GM19328 (cell line): Measurements from ENCODE around the gene FBXW10B.
"Not testable (repeated sequence)": the region's sequence is repeated elsewhere in the genome, so short reads cannot be mapped to it uniquely, and the experiment has no call there.

Source experiments
- ATAC-seq: cut with Tn5 transposase; IDR thresholded peaks from one replicate; pipeline ENCODE4 v1.9.1; 2021; ENCODE audit warnings: mild to moderate bottlenecking, moderate library complexity; ENCODE audit not compliant: unreplicated experiment

The FBXW10B gene

DNA sequence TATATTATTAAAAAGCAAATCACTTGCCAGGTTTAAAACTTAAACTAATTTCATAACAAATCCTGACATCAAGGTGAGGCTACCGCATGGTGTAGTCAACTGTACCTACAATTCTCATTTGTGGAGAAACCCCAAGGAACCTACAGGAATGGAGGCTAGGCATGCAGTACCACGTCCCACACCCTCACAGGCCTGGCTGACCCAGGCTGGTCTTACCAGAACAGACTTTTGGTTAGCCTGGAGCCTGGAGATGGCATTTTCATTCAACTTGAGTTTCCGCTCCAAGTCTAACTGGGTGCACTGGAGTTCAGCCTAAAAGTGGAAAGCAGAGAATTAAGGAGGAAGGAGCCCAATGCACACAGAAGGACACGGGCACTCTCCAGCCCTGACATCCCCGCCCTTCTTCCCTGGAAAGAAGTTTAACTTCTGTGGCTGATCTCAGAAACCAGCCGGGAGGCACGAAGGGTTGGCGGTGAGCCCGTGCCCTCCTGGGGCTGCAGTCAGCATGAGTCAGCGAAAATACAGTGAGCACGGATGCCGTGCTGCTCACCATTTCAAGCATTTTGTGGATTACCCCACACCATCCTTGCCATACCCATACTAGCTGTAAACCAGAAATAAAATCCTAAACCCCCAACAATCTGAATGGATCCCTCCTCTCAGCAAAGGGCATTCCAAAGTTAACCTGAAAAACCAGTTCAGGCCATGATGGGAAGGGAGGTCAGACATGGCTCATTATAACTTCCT is 23.2 kb upstream of the FBXW10B start:
- ATAC-seq = not testable (repeated sequence)

DNA sequence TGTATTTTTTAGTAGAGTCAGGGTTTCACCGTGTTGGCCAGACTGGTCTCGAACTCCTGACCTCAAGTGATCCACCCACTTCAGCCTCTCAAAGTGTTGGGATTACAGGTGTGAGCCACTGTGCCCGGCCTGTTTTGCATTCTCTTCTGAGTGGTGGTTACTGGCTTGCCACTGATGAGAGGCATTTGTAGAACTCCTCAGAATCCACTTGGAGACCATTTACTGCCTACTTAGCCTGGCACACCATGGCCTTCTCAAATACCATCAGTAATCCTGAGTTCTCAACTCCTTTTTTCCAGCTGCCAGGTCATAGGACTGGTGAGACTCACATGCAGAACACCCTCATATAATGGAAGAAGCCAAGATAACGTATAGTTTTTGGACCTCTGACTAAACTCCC is 22.5 kb upstream of the FBXW10B start:
- ATAC-seq = not testable (repeated sequence)

DNA sequence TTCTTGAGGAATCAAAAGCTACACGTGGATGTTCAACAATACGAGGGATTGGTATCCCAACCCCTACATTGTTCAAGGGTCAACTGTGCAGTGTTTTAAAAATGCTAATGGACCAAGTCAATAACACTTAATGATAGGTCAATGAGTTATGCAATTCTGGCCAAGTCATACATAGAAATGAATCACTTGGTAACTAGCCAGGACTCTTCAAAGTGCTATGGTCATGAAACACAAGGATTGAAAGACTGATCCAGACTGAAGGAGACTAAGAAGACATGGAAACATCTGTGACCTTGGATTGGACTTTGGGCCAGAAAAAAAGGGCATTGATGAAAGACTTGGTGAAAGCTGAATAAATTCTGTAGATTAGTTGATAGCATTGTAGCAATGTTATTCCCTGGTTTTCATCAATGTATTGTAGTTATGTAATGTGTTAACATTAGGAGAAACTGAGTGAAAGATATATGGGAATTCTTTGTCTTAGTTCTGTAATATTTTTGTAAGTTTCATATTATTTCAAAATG is 11.5 kb upstream of the FBXW10B start:
- not testable (repeated sequence) for ATAC-seq

DNA sequence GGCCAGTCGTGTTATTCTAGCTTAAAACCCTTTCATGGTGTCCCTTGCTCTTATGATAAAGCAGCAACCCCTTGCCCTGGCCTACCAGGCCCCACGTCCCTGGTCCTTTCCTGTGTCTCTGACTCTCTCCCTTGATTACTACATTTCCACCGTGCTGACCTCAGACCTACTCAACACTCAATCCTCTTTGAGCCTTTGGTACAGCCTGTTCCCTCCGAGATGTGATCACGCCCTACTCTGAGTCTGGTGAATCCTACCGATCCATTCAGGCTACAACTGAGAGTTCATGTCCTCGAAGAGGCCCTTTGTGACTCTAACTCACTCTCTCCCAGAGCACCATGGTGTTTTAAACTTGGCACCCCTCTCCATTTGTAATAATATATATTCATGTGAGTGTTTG is 10.5 kb upstream of the FBXW10B start:
- not testable (repeated sequence) for ATAC-seq

DNA sequence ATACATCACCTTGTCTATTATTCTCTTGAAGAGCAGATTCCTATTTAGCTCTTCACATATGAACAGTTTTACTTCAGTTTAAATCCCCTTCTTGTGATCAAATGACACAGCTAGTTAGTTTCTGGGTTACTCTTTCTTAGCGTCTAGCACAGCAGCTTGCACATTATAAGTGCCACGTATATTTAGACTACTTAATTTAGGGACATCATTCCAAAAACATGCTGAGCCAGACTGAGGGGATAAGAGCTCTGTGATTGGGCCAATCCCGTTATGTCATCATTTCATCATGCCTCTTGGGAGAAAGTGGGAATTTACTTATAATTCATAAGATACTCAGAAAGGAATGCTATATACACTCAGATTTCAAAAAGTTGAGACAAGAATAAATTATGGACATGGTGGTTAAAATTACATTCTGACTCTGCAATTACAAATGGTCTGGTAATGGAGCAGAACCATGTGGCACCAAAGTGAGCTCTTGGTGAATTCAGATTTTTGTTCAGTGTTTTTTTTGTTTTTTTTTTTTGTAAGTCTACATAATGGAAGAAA is 4.2 kb upstream of the FBXW10B start:
- not testable (repeated sequence) for ATAC-seq

DNA sequence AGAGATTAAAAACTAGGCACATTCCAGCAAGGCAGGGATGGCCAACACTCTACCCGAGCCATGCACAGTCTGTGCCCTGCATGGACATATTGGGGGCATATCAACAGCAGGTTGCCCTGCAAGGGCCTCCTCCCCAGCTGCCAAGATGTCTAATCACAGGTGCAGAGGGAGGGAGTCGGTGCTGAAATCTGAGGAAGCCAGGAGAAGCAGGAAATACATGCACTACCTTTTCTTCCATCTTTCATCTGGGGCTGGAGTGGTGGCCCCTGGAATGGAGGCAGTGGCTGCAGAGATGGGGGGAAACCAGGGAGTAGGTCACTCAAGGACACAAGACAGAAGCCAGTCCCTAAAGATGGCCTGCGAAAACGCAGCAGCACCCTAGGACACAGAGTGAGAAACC is 3.8 kb upstream of the FBXW10B start:
- ATAC-seq = not testable (repeated sequence)

DNA sequence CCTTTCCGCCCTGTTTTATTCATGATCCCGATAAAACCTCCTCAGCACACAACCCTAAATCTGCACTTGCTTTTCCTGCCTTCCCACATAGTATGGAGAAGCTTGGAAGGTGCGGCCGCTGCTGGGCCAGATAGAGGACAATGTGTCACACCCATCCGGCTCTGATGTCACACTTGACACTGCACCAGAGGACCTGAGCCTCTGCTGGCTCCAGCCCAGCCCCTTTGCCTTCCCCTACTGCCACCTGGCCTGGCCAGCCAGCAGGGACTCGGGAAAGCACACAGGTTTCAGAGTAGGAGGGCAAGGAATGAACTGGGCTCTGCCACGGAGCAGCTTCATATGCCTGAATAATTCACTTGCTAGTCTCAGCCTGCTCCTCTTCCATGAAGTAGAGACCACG is 2.6 kb upstream of the FBXW10B start:
- not testable (repeated sequence) for ATAC-seq

DNA sequence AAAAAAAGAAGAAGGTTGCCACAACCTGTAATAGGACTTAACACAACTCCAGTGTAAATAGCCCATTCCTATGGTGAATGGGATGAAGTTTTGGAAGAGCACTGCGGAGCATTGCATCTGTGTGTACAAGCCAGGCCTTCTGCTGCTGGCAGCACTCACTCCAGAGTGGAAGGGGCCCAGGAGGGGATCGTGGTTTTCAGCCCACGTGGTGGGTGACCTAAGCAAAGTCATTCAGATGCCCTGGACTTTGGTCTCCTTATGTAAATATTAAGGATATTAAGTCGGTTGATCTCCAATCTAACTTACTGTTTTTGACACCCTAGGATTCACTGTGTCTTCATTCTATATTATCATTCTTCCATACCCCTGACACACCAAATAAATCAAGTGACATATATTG is 2.7 kb downstream of the FBXW10B start:
- not testable (repeated sequence) for ATAC-seq

DNA sequence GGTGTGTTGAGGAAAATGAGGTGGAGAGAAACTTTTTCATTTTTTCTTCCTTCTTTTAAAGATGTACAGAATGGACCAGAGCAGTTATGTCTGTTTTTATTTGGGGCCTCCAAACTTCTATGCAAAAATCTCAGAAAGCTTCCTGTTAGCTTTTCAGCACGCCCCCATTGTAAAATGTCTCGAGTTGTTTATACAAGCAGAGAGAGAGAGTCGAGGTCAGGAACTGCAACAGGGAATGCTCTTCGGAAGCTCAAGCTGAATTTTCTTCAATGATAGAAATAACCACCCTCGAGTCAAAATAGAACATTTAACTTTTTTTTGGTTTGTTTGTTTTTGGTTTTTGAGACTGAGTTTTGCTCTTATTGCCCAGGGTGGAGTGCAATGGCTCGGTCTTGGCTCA is 3.7 kb downstream of the FBXW10B start:
- not testable (repeated sequence) for ATAC-seq

DNA sequence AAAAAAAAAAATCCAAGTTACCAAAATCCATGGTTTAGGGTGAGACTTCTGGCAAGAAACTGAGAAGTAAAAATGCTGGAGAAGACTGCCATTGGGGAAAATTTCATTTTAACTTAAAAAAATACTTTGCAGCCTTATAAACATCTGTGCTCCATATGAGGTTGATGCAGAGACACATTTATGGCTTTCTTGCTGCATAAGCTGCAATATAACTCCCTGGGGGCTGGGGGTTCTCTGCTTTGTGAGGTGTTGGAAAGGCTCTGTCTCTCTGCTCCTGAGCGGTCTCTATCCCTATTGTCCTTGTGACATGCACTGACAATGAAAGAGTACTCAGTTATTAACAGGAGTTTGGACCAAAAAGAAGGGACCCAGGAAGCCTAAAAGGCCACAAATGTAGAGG is 6.4 kb downstream of the FBXW10B start:
- ATAC-seq = not testable (repeated sequence)

DNA sequence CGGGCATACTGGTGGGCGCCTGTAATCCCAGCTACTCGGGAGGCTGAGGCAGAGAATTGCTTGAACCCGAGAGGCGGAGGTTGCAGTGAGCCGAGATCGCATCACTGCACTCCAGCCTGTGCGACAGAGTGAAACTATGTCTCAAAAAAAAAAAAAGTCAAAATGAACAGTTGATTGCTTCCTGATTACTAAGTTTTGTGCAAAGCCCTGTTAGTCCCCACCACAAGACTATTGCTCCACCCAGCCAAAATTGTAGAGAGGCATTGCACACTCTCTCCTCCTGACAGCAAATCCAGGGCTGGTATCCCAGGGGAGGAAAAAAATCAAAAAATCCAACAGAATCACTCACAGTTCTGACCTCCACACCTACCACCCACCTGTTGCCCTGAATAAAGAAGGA is 26.5 kb downstream of the FBXW10B start:
- ATAC-seq = not testable (repeated sequence)

DNA sequence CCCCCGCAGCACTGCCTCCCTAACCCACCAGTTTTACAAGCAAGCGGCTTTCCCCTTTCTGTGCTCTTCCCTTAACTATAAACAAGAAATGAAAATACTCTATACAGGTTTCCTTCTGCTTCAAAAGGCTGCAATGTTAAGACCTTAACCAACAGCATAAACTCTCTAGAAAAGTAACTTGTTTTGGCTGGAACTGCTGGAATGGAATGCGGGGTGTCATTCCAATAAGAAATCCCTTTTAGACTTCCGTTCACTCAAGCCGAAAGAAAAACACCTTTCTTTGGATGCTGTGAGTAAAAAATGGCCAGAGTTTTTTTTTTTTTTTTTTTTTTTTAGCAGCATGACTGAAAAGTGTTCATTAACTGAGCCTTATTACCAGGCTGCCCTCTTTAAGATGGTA is 27.5 kb downstream of the FBXW10B start:
- not testable (repeated sequence) for ATAC-seq

DNA sequence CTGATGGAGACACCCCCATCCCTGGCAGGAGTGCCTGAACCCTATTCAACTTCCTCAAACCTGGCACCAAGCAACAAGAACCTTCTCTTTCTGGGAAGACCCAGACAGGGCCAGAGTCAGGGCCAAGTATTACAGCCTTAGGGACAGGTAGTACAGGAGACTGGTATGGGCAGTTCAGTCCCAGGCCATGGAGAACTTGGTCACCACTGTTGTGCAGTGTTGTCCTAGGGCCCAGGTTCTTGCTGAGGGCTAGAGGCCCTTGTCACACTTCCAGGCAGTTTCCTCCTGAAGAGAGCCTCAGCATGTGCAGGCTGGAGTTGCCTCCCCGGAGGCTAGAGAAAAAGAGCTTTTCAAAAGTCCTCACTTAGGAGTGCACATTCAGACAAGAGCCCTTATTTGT is 28.7 kb downstream of the FBXW10B start:
- ATAC-seq = not testable (repeated sequence)

DNA sequence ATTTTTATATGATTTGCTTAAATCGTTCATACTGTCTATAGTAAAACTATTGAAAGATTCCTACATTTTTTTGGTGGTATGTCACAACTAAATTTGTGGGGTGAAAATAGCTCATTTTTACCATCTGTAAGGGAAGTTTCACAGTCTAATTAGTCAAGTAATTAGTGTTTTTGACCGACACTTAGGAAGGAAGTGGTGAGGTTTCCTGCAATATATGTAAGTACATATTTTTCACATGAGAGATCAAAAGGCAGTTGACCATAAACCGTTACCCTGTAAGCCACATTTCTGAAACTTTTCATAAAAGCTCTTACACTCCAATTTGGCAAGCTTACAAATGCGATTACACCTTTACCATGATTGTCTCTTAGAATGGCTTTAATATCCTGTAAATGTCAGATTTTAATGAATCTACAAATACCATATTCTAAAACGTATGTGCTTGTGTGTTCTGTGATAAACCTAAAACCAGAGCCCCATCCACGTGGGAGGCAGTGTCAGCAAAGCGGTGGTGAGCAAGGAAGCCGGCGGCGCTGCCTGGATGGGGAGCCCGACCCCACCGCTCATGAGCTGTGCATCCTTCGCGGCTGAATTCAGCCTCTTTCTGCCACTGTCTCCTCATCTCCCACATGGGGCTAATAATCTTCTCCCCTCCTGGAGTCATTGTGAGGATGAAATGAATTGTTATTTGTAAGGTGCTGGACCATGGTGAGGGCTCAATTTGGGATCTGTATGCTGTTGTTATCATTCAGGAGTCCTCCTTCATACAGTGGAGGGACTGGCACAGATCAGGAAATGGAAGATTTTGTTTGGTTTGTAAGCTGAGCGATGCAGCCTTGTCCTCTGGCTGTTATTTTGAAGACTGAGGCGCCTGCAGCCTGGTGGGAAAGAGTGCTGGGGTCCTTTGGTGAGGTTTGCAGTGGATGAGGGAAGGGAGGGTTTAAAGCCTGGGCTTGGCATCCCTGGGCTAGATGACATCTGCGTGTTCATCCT is 29.7 kb downstream of the FBXW10B start:
- ATAC-seq = peak; percentile 53

DNA sequence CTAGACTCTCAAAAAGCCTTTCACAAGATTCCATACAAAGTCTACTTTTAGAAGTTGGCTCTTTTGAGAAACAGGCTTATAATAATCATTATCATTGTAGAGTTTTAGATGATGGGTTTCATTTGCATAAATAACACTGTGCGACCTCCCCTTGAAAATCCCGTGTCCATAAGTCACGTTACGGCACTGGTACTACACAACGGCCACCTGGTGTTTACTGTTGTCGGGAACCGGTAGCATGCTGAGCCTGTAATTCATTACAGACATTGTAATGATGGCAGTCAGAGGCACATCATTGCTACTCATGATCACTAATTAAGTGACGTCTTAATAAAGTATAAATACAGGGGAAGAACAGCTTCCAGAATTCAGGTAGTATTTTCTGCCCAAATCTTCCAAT is 31.5 kb downstream of the FBXW10B start:
- not testable (repeated sequence) for ATAC-seq

DNA sequence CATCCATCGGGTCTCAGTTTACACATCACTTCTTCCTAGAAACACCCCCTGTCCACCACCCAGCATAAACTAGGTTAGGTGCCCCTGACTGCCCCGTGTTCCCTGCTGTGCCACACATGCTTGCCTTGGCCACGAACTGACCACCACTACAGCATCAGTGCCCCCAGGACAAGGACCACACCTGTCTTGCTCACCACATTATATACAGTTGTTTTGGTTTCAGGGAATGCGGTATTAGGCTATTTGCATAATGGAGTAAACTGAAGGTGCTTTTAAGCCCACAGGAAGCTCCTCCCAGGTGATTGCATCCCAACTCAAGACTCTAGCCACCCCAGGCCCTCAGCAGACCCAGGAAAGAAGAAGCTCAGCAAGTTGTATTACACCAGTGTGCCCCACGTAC is 36.2 kb downstream of the FBXW10B start:
- not testable (repeated sequence) for ATAC-seq

DNA sequence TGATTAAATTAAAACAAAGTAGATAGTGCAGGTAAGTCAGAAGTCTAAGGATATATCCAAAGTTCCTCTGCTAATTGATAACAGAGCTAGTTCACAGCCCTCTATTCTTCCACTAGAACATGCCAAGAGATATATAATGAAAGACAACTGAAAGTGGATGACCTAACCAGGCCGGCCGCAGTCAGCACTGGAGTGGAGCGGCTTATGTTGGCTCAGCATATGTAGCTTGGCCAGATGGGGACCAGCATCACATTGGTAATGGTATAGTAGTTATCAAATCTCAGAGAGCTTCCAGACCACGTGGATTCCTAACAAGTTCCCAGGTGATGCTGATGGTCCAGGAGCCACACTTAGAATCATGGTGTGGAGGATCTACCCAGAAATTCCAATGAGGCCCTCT is 38.0 kb downstream of the FBXW10B start:
- ATAC-seq = not testable (repeated sequence)

DNA sequence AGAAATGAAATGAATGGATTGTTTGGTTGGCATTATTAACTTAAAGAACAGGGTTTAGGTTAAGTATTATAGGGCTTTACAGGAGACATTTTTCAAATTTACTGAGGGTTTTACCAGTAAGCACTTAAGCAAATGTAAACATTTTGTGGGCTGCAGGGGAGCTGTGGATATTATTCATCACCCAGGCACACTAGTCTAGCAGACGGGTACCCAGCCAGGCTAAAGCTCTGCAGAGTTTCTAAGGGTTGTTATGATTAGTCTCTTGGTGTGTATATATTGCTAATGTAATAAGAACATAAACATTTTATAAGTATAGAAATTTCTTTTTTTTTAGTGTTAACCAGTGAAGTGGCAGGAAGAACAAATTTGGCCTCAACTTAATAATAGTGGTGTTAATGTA is 42.7 kb downstream of the FBXW10B start:
- not testable (repeated sequence) for ATAC-seq

DNA sequence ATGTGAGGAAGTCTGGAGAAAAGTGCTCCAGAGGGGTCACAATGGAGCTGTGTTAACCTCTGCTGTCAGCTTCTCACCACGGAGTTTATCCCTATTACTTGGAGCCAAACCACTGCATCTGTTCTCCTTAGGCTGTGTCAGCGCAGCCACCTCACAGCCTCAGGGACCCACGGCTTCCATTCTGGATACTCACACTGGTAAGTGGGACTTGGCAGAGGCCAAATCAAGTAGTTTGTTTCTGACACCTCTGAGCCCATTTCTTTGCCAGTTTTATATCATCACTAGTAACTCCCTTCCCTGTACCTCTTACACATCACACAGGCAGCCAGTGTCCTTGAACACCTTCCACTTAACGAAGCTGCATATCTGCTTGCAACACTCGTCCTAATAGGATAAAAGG is 44.8 kb downstream of the FBXW10B start:
- ATAC-seq = not testable (repeated sequence)

DNA sequence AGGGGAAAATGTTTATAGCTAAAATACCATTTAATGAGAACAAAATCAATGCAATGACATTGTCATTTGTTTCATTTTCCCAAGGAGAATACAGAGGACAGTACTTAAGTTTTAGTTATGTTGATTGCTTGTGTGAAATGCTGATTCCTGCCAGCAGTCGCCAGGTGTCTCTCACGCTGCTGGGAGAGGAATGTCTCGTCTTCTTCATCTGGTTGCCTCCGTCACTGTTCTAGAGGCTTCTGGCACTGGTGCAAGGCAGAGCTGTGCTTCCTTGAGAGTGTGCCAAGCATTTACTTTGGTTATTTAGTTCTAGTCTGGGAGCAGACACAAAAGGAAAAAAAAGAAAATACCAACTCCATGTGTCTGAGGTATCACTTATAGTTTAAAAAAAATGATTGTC is 45.6 kb downstream of the FBXW10B start:
- not testable (repeated sequence) for ATAC-seq
